Astrocyte of the spinal cord (primary cell): ENCODE measurements around the gene SIRT6.

ENCODE experiments used
- DNase-seq: peaks from one replicate; pipeline ENCODE4 v3.0.0; 2011; ENCODE audit warnings: low read depth, low spot score
- H3K4me3 ChIP-seq: 2 replicates; pipeline ENCODE4 v1.5.1; 2011; ENCODE audit warnings: low read depth, mild to moderate bottlenecking, low read length, moderate library complexity
- in situ Hi-C: cut with HindIII; loops from 2 replicates; pipeline ENCODE4 v1.10.0; 2017; ENCODE audit warnings: low sequenced_read_pairs
- TF ChIP-seq, protein P1 (sequence below): IDR thresholded peaks from 2 replicates; pipeline ENCODE4 v1.5.1; 2012; ENCODE audit warnings: low read depth, mild to moderate bottlenecking, low read length, inconsistent platforms

Gene SIRT6

DNA sequence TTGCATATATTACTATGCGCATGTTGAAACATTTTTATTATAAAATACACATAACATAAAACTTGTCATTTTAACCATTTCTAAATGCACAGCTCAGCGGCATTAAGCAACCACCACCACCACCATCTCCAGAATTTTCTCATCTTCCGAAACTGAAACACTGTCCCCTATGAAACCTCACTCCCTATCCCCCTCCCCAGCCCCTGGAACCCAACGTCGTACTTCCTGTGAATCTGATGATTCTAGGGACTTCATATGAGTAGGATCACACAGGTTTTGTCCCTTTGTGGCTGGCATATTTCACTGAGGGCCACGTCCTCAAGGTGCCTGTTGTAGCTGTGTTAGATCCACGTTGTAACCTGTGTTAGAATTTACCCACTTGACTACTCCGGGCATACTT, 57.7 kb downstream of the SIRT6 start:
- in situ Hi-C loops, result no loop called here

More for the DNA sequence above, 57.7 kb downstream of the SIRT6 start:
- TF ChIP-seq, protein P1, sequence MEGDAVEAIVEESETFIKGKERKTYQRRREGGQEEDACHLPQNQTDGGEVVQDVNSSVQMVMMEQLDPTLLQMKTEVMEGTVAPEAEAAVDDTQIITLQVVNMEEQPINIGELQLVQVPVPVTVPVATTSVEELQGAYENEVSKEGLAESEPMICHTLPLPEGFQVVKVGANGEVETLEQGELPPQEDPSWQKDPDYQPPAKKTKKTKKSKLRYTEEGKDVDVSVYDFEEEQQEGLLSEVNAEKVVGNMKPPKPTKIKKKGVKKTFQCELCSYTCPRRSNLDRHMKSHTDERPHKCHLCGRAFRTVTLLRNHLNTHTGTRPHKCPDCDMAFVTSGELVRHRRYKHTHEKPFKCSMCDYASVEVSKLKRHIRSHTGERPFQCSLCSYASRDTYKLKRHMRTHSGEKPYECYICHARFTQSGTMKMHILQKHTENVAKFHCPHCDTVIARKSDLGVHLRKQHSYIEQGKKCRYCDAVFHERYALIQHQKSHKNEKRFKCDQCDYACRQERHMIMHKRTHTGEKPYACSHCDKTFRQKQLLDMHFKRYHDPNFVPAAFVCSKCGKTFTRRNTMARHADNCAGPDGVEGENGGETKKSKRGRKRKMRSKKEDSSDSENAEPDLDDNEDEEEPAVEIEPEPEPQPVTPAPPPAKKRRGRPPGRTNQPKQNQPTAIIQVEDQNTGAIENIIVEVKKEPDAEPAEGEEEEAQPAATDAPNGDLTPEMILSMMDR, result no peak
- no peak for DNase-seq
- peak overlapping the region; percentile 86 for H3K4me3 ChIP-seq
